Amniotic stem cell (primary cell): ENCODE results near the gene LCN2.

Experiments used
- DNase-seq: peaks from one replicate; lab custom pipeline; 2025; lab: John Stamatoyannopoulos, UW

LCN2 gene

GRCh38 chr9:128201441-128202369 lies 52.5 kb downstream of the LCN2 start:
- no peak for DNase-seq

- no peak for DNase-seq
Measured at GRCh38 chr9:128202648-128203023, 53.4 kb downstream of the LCN2 start.
